SH-SY5Y (cell line): Measurements from ENCODE around the gene RERE.

ENCODE experiments used
- GATA2 ChIP-seq: IDR thresholded peaks from 2 replicates; pipeline ENCODE4 v1.6.1; 2011; ENCODE audit warnings: mild to moderate bottlenecking, low read depth, low read length
- GATA3 ChIP-seq: IDR thresholded peaks from 2 replicates; pipeline ENCODE4 v1.6.1; 2011; ENCODE audit warnings: low read depth, mild to moderate bottlenecking, low read length, moderate library complexity

- no peak for TF ChIP-seq GATA3
- no peak for TF ChIP-seq GATA2
These were observed 229.7 kb downstream of the RERE start for GRCh38 chr1:8587784-8588183.
